ENCODE measurements around the gene PLXNA3. TPM values are rescaled to one million over a fixed set of nuclear protein-coding genes. Genes with fewer than 3 reads are reported as not detected.

Gene PLXNA3
- total RNA-seq, 1 experiment from 2014 or later: 36.3 TPM

DNA sequence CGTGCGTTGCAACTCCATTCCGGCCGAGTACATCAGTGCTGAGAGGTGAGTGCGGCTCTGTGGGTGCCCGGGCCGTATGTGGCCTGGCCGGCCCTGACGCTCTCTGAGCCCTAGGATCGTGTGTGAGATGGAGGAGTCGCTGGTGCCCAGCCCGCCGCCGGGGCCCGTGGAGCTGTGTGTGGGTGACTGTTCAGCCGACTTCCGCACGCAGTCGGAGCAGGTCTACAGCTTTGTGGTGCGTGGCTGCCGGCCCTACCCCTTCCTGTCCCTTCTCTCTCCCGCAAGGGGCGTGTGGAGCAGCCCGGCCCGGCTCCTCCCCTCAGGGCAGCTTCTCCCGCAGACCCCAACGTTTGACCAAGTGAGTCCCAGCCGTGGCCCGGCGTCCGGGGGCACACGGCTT is 8.0 kb downstream of the PLXNA3 start:
- Histone ChIP-seq H4K5ac (ENCODE audit: insufficient read length, low read depth, low read length) (no peak overlapping the region), H4K91ac (ENCODE audit: insufficient read length, low read depth, low read length) (no peak overlapping the region), H2BK20ac (ENCODE audit: low read depth, low read length, poor library complexity, severe bottlenecking) (no peak overlapping the region), H2AK5ac (ENCODE audit: insufficient read length, low read length) (no peak overlapping the region), H4K8ac (replicated peaks; ENCODE audit: insufficient read length, low read depth, low read length) (no peak overlapping the region), H3K4me2 (ENCODE audit: insufficient read depth, insufficient read length, low read length) (no peak overlapping the region), H3K56ac (ENCODE audit: insufficient read length, low read depth, low read length) (no peak overlapping the region), H2BK15ac (ENCODE audit: low read depth, low read length) (no peak overlapping the region), H4K20me1 (ENCODE audit: control insufficient read depth, insufficient read depth, insufficient read length) (no peaks in the 10 kb centered on the region), H3K9ac (ENCODE audit: extremely low read depth, insufficient read length, low read length) (no peak overlapping the region), H3K79me1 (ENCODE audit: insufficient read depth, low read depth, low read length, poor library complexity, severe bottlenecking) (no peaks in the 10 kb centered on the region), H2BK120ac (ENCODE audit: low read depth, low read length, poor library complexity, severe bottlenecking) (no peak overlapping the region), H3K23ac (ENCODE audit: insufficient read length, low read depth, low read length) (no peak overlapping the region), H3K27me3 (ENCODE audit: insufficient read depth, low read length) (no peaks in the 10 kb centered on the region), H3T11ph (ENCODE audit: low read length) (no peak overlapping the region), H3K14ac (ENCODE audit: insufficient read depth, low read length) (no peak overlapping the region), H3K27ac (ENCODE audit: insufficient read length, low read depth, low read length) (no peak overlapping the region), H3K4me1 (ENCODE audit: insufficient read depth, low read length) (no peaks in the 10 kb centered on the region), H3K79me2 (ENCODE audit: insufficient read depth, low read length) (no peaks in the 10 kb centered on the region), H3K4ac (ENCODE audit: low read depth, low read length) (no peak overlapping the region), H3K23me2 (ENCODE audit: insufficient read length, low read depth, low read length, poor library complexity, severe bottlenecking) (no peaks in the 10 kb centered on the region), H2BK12ac (ENCODE audit: insufficient read length, low read depth, low read length) (no peak overlapping the region), H3K18ac (ENCODE audit: insufficient read length, low read depth, low read length) (no peak overlapping the region), H2BK5ac (ENCODE audit: insufficient read length, low read length) (no peak overlapping the region), H3K9me3 (ENCODE audit: control insufficient read depth, low read depth, low read length) (peaks cover 27% of the 10 kb centered on the region), H2AFZ (ENCODE audit: low read length) (no peak overlapping the region)
- TF ChIP-seq, protein P1, sequence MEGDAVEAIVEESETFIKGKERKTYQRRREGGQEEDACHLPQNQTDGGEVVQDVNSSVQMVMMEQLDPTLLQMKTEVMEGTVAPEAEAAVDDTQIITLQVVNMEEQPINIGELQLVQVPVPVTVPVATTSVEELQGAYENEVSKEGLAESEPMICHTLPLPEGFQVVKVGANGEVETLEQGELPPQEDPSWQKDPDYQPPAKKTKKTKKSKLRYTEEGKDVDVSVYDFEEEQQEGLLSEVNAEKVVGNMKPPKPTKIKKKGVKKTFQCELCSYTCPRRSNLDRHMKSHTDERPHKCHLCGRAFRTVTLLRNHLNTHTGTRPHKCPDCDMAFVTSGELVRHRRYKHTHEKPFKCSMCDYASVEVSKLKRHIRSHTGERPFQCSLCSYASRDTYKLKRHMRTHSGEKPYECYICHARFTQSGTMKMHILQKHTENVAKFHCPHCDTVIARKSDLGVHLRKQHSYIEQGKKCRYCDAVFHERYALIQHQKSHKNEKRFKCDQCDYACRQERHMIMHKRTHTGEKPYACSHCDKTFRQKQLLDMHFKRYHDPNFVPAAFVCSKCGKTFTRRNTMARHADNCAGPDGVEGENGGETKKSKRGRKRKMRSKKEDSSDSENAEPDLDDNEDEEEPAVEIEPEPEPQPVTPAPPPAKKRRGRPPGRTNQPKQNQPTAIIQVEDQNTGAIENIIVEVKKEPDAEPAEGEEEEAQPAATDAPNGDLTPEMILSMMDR (conservative IDR thresholded peaks at IDR 0.05): no peak
- H3K9me3 Mint-ChIP-seq: peaks cover 51 to 84% of the 10 kb centered on the region in 2 experiments
- peaks cover 22 to 57% (median 55%) of the 10 kb centered on the region in 3 experiments for H3K36me3 Mint-ChIP-seq (ENCODE audit: insufficient read depth in 1 of 3, low read depth in 3 of 3)
- H3K27me3 Mint-ChIP-seq (ENCODE audit: low read depth): no peaks in the 10 kb centered on the region; the same call in 1 of the 2 replicates
- H3K4me3 Mint-ChIP-seq: no peak overlapping the region
- no peak overlapping the region for H3K27ac Mint-ChIP-seq
- H3K4me1 Mint-ChIP-seq: no peaks in the 10 kb centered on the region
- no CpG with 5 or more reads among the region's 32 CpGs for WGBS (ENCODE audit: extremely low coverage, insufficient read length, low lambda C conversion rate)
- no peak for DNase-seq
